ENCODE measurements around the gene SDK1.

Gene SDK1

GRCh38 chr7:4185721-4186512, 884.9 kb downstream of the SDK1 start:
- no peak for DNase-seq (ENCODE audit: low read depth, low spot score)
- in situ Hi-C loops (cut with HindIII; ENCODE audit: low sequenced_read_pairs): no loop called here

GRCh38 chr7:4186513-4186780, 885.4 kb downstream of the SDK1 start:
- in situ Hi-C loops (cut with HindIII; ENCODE audit: low sequenced_read_pairs): no loop called here
- no peak overlapping the region for H3K4me3 ChIP-seq (ENCODE audit: low read depth, low read length)
- TF ChIP-seq CTCF (IDR thresholded peaks at IDR 0.05; ENCODE audit: low read depth, low read length): no peak
- no peak for DNase-seq (ENCODE audit: low read depth, low spot score)

More at GRCh38 chr7:4185721-4186512, 884.9 kb downstream of the SDK1 start:
- no peak overlapping the region for H3K4me3 ChIP-seq (ENCODE audit: low read depth, low read length)
- no peak for TF ChIP-seq CTCF (IDR thresholded peaks at IDR 0.05; ENCODE audit: low read depth, low read length)

- no peak for TF ChIP-seq CTCF (IDR thresholded peaks at IDR 0.05; ENCODE audit: low read depth, low read length)
- in situ Hi-C loops (cut with HindIII; ENCODE audit: low sequenced_read_pairs): no loop called here
- no peak for DNase-seq (ENCODE audit: low read depth, low spot score)
- no peak overlapping the region for H3K4me3 ChIP-seq (ENCODE audit: low read depth, low read length)
Observed at GRCh38 chr7:4188651-4189050, 887.6 kb downstream of the SDK1 start.

- no peak overlapping the region for H3K4me3 ChIP-seq (ENCODE audit: low read depth, low read length)
- in situ Hi-C loops (cut with HindIII; ENCODE audit: low sequenced_read_pairs): no loop called here
- peak; percentile 71 for DNase-seq (ENCODE audit: low read depth, low spot score)
- TF ChIP-seq CTCF (IDR thresholded peaks at IDR 0.05; ENCODE audit: low read depth, low read length): no peak
Observed at GRCh38 chr7:4189131-4189570, 888.1 kb downstream of the SDK1 start.

GRCh38 chr7:4190010-4190981, 889.2 kb downstream of the SDK1 start:
- no peak for TF ChIP-seq CTCF (IDR thresholded peaks at IDR 0.05; ENCODE audit: low read depth, low read length)
- in situ Hi-C loops (cut with HindIII; ENCODE audit: low sequenced_read_pairs): no loop called here
- no peak overlapping the region for H3K4me3 ChIP-seq (ENCODE audit: low read depth, low read length)
- no peak for DNase-seq (ENCODE audit: low read depth, low spot score)

GRCh38 chr7:4191046-4191445, 890.0 kb downstream of the SDK1 start:
- TF ChIP-seq CTCF (IDR thresholded peaks at IDR 0.05; ENCODE audit: low read depth, low read length): no peak
- in situ Hi-C loops (cut with HindIII; ENCODE audit: low sequenced_read_pairs): no loop called here
- no peak overlapping the region for H3K4me3 ChIP-seq (ENCODE audit: low read depth, low read length)
- DNase-seq (ENCODE audit: low read depth, low spot score): no peak

All from astrocyte of the spinal cord (primary cell).